GM20000 (cell line): ENCODE measurements around the gene MRPS2.

Source experiments
- DNase-seq: peaks from one replicate; pipeline ENCODE4 v3.0.0; 2012; ENCODE audit warnings: low spot score
- TF ChIP-seq, protein P1 (sequence below): IDR thresholded peaks from 2 replicates; pipeline ENCODE4 v1.5.1; 2012; ENCODE audit warnings: mild to moderate bottlenecking, control low read depth; ENCODE audit errors: extremely low read depth, missing control alignments

MRPS2 gene

DNA sequence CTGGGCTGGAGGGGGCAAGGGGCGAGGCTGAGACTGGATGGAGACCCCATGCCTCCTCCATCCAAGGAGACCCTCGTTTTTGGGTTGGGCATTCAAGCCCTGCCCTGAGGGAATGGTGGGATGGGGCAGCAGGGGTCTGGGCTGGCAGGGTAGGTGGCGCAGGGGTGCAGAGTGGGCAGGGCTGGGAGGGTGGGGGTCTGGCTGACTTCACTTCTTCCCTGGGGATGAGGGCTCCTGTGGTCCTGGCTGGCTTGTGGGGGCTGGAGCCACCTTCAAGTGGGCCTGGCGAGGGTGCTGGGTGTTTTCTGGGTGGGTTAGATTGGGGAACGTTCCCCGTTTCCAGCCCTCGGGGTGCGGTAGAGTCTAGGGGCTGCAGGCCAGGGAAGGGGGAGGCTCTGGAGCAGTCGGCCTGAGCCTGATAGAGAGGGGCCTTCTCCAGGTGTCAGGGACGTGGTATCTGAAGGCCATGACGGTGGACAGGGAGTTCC is 21.2 kb downstream of the MRPS2 start:
- DNase-seq = no peak
- TF ChIP-seq, protein P1, sequence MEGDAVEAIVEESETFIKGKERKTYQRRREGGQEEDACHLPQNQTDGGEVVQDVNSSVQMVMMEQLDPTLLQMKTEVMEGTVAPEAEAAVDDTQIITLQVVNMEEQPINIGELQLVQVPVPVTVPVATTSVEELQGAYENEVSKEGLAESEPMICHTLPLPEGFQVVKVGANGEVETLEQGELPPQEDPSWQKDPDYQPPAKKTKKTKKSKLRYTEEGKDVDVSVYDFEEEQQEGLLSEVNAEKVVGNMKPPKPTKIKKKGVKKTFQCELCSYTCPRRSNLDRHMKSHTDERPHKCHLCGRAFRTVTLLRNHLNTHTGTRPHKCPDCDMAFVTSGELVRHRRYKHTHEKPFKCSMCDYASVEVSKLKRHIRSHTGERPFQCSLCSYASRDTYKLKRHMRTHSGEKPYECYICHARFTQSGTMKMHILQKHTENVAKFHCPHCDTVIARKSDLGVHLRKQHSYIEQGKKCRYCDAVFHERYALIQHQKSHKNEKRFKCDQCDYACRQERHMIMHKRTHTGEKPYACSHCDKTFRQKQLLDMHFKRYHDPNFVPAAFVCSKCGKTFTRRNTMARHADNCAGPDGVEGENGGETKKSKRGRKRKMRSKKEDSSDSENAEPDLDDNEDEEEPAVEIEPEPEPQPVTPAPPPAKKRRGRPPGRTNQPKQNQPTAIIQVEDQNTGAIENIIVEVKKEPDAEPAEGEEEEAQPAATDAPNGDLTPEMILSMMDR = no peak

GRCh38 chr9:135522137-135522877 is 21.8 kb downstream of the MRPS2 start:
- TF ChIP-seq, protein P1 = no peak
- no peak for DNase-seq

GRCh38 chr9:135522931-135523330 is 22.4 kb downstream of the MRPS2 start:
- no peak for DNase-seq
- TF ChIP-seq, protein P1 = no peak

GRCh38 chr9:135523521-135524129 is 23.1 kb downstream of the MRPS2 start:
- TF ChIP-seq, protein P1 = no peak
- no peak for DNase-seq

- TF ChIP-seq, protein P1 = no peak
- no peak for DNase-seq
These were observed 23.8 kb downstream of the MRPS2 start for GRCh38 chr9:135524130-135524861.

GRCh38 chr9:135525241-135526088 is 25.0 kb downstream of the MRPS2 start:
- TF ChIP-seq, protein P1 = no peak
- DNase-seq = no peak
